Measurements from ENCODE around the gene TRIM2.

DNA sequence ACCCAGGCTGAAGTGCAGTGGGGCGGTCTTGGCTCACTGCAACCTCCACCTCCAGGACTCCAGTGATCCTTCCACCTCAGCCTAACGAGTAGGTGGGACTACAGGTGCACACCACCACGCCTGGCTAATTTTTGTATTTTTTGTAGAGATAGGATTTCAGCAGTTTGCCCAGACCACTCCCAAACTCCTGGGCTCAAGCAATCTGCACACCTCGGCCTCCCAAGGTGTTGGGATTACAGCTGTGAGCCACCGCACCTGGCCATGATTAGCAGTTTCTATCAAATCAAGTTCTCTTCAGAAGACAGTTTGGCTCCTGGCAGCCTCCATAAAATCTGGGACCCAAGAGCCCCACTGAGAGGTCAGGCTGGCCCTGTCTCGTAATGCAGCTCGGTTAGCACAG lies 26.4 kb upstream of the TRIM2 start:
- TF ChIP-seq YBX1 (IDR thresholded peaks at IDR 0.05): no peak
- TF ChIP-seq, protein P1, sequence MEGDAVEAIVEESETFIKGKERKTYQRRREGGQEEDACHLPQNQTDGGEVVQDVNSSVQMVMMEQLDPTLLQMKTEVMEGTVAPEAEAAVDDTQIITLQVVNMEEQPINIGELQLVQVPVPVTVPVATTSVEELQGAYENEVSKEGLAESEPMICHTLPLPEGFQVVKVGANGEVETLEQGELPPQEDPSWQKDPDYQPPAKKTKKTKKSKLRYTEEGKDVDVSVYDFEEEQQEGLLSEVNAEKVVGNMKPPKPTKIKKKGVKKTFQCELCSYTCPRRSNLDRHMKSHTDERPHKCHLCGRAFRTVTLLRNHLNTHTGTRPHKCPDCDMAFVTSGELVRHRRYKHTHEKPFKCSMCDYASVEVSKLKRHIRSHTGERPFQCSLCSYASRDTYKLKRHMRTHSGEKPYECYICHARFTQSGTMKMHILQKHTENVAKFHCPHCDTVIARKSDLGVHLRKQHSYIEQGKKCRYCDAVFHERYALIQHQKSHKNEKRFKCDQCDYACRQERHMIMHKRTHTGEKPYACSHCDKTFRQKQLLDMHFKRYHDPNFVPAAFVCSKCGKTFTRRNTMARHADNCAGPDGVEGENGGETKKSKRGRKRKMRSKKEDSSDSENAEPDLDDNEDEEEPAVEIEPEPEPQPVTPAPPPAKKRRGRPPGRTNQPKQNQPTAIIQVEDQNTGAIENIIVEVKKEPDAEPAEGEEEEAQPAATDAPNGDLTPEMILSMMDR (IDR thresholded peaks at IDR 0.05 in 2 of 3, conservative IDR thresholded peaks at IDR 0.05 in 1 of 3; ENCODE audit: control insufficient read depth in 2 of 3, extremely low read depth in 1 of 3, insufficient read depth in 1 of 3, low read depth in 3 of 3, low read length in 3 of 3): no peak
- no peak for TF ChIP-seq POLR2A (IDR thresholded peaks at IDR 0.05; ENCODE audit: low read depth, low read length)
- TF ChIP-seq KDM1A (IDR thresholded peaks at IDR 0.05; ENCODE audit: borderline replicate concordance): no peak
- no peak for TF ChIP-seq TAF1 (IDR thresholded peaks at IDR 0.05; ENCODE audit: borderline replicate concordance, low read depth, low read length)
- no peak for TF ChIP-seq NFXL1 (IDR thresholded peaks at IDR 0.05; ENCODE audit: borderline replicate concordance)
